Astrocyte (in vitro differentiated cells and primary cell): Measurements from ENCODE around the gene ITPRIP. TPM values are rescaled to one million over a fixed set of nuclear protein-coding genes. Genes with fewer than 3 reads are reported as not detected.
A peak's percentile ranks its signal among the peaks of the same experiment; 100 is the strongest.

Experiments used
- DNase-seq: peaks from one replicate; pipeline ENCODE4 v3.0.0-alpha.2; 2010; ENCODE audit warnings: low read depth
- FAIRE-seq: peaks from 2 replicates; lab custom pipeline; 2011; peaks lifted over from hg19 to GRCh38; lab: Jason Lieb, UNC
- H2AFZ ChIP-seq: 2 replicates; pipeline ENCODE4 v1.6.0; 2012; ENCODE audit warnings: low read depth, low read length, inconsistent platforms
- H3K27ac ChIP-seq: 2 replicates; pipeline ENCODE4 v1.5.1; 2011; ENCODE audit warnings: low read depth, low read length, inconsistent platforms
- H3K27me3 ChIP-seq: 2 replicates; pipeline ENCODE4 v1.6.0; 2011; ENCODE audit warnings: low read length, inconsistent platforms; ENCODE audit not compliant: insufficient read depth
- H3K36me3 ChIP-seq: 2 replicates; pipeline ENCODE4 v1.5.1; 2011; ENCODE audit warnings: low read length, inconsistent platforms; ENCODE audit not compliant: insufficient read depth
- H3K4me1 ChIP-seq: 2 replicates; pipeline ENCODE4 v1.5.1; 2011; ENCODE audit warnings: low read length, inconsistent platforms; ENCODE audit not compliant: insufficient read depth
- H3K4me2 ChIP-seq: 2 replicates; pipeline ENCODE4 v1.6.0; 2012; ENCODE audit warnings: low read length, inconsistent platforms
- H3K4me3 ChIP-seq: 2 replicates; pipeline ENCODE4 v1.5.1; 2011; ENCODE audit warnings: low read depth, mild to moderate bottlenecking, low read length, inconsistent platforms; ENCODE audit not compliant: insufficient read depth
- H3K79me2 ChIP-seq: 2 replicates; pipeline ENCODE4 v1.6.0; 2012; ENCODE audit warnings: mild to moderate bottlenecking, low read length, inconsistent platforms; ENCODE audit not compliant: insufficient read depth
- H3K9ac ChIP-seq: 2 replicates; pipeline ENCODE4 v1.6.0; 2012; ENCODE audit warnings: mild to moderate bottlenecking, low read length, inconsistent platforms
- H3K9me3 ChIP-seq: 2 replicates; pipeline ENCODE4 v1.5.1; 2012; ENCODE audit warnings: low read depth, mild to moderate bottlenecking, low read length, inconsistent platforms; ENCODE audit not compliant: insufficient read depth
- H4K20me1 ChIP-seq: 2 replicates; pipeline ENCODE4 v1.6.0; 2012; ENCODE audit warnings: low read length, inconsistent platforms; ENCODE audit not compliant: insufficient read depth
- H3K27ac Mint-ChIP-seq: one replicate; pipeline ENCODE4 v1.8.0; 2021; ENCODE audit warnings: mild to moderate bottlenecking, mixed read lengths; ENCODE audit not compliant: unreplicated experiment
- H3K27me3 Mint-ChIP-seq: one replicate; pipeline ENCODE4 v1.8.0; 2021; ENCODE audit warnings: low read depth, mixed read lengths; ENCODE audit not compliant: unreplicated experiment
- H3K36me3 Mint-ChIP-seq: one replicate; pipeline ENCODE4 v1.8.0; 2021; ENCODE audit warnings: low read depth, mixed read lengths; ENCODE audit not compliant: unreplicated experiment
- H3K4me1 Mint-ChIP-seq: one replicate; pipeline ENCODE4 v1.8.0; 2021; ENCODE audit warnings: low read depth, mixed read lengths; ENCODE audit not compliant: unreplicated experiment
- H3K4me3 Mint-ChIP-seq: one replicate; pipeline ENCODE4 v1.8.0; 2021; ENCODE audit warnings: mild to moderate bottlenecking, moderate library complexity, mixed read lengths; ENCODE audit not compliant: unreplicated experiment
- H3K9me3 Mint-ChIP-seq: one replicate; pipeline ENCODE4 v1.8.0; 2021; ENCODE audit warnings: mild to moderate bottlenecking, mixed read lengths; ENCODE audit not compliant: unreplicated experiment
- CTCF ChIP-seq: IDR thresholded peaks from 2 replicates; pipeline ENCODE4 v1.5.1; 2011; ENCODE audit warnings: low read depth, mild to moderate bottlenecking, inconsistent platforms, low read length, moderate library complexity; ENCODE audit not compliant: insufficient read depth
- EZH2 ChIP-seq: IDR thresholded peaks from 2 replicates; pipeline ENCODE4 v1.6.1; 2012; ENCODE audit warnings: mild to moderate bottlenecking, low read length, inconsistent platforms; ENCODE audit not compliant: insufficient read depth
- total RNA-seq: library from RNA; stranded (reverse); gene quantifications from 2 replicates; pipeline ENCODE4 v1.2.1, GENCODE V29; 2021

Gene ITPRIP
- total RNA-seq, 1 donor from 2014 or later: 21.9 TPM

- peak overlapping the region; percentile 32 for H3K4me3 ChIP-seq
- peak overlapping the region; percentile 95 for H3K9ac ChIP-seq
- no peaks in the 10 kb centered on the region for H3K27me3 Mint-ChIP-seq
- peaks cover 2% of the 10 kb centered on the region for H3K9me3 Mint-ChIP-seq
- TF ChIP-seq EZH2 (no peak), CTCF (no peak)
- peaks cover 92% of the 10 kb centered on the region for H3K79me2 ChIP-seq
- peak overlapping the region; percentile 13 for H3K4me3 Mint-ChIP-seq
- peaks cover 95% of the 10 kb centered on the region for H3K4me1 ChIP-seq
- H3K27ac ChIP-seq: peak overlapping the region; percentile 99
- peaks cover 84% of the 10 kb centered on the region for H4K20me1 ChIP-seq
- peak; percentile 80 for DNase-seq
- FAIRE-seq: no peak
- H3K4me1 Mint-ChIP-seq: peaks cover 71% of the 10 kb centered on the region
- H3K9me3 ChIP-seq: no peaks in the 10 kb centered on the region
- H3K36me3 ChIP-seq: peaks cover 5% of the 10 kb centered on the region
- peak overlapping the region; percentile 98 for H3K27ac Mint-ChIP-seq
- H2AFZ ChIP-seq: no peak overlapping the region
- peaks cover 4% of the 10 kb centered on the region for H3K36me3 Mint-ChIP-seq
- H3K4me2 ChIP-seq: peak overlapping the region; percentile 87
- no peaks in the 10 kb centered on the region for H3K27me3 ChIP-seq
Observed at GRCh38 chr10:104330168-104331110, 7.8 kb downstream of the ITPRIP start.

GRCh38 chr10:104329735-104330134, 8.5 kb downstream of the ITPRIP start:
- peaks cover 5% of the 10 kb centered on the region for H3K36me3 ChIP-seq
- H3K27ac ChIP-seq: peak overlapping the region; percentile 99
- Mint-ChIP-seq H3K4me1 (peaks cover 73% of the 10 kb centered on the region), H3K36me3 (peaks cover 4% of the 10 kb centered on the region), H3K4me3 (no peak overlapping the region), H3K27ac (peak overlapping the region; percentile 98), H3K9me3 (peaks cover 2% of the 10 kb centered on the region), H3K27me3 (no peaks in the 10 kb centered on the region)
- DNase-seq (peak; percentile 87), FAIRE-seq (no peak)
- H3K79me2 ChIP-seq: peaks cover 92% of the 10 kb centered on the region
- peak overlapping the region; percentile 87 for H3K4me2 ChIP-seq
- peaks cover 87% of the 10 kb centered on the region for H3K4me1 ChIP-seq
- no peak for TF ChIP-seq EZH2
- no peak for TF ChIP-seq CTCF
- H3K4me3 ChIP-seq: peak overlapping the region; percentile 33
- H4K20me1 ChIP-seq: peaks cover 84% of the 10 kb centered on the region
- H3K9ac ChIP-seq: peak overlapping the region; percentile 95
- no peaks in the 10 kb centered on the region for H3K27me3 ChIP-seq
- H3K9me3 ChIP-seq: no peaks in the 10 kb centered on the region
- no peak overlapping the region for H2AFZ ChIP-seq
